ENCODE measurements around the gene BST1. TPM values are rescaled to one million over a fixed set of nuclear protein-coding genes. Genes with fewer than 3 reads are reported as not detected.

BST1 gene
- polyA plus RNA-seq, 1 of the 3 experiments (the other 2 are of a cell fraction) = 7.3 TPM

GRCh38 chr4:15690020-15690809 is 12.7 kb upstream of the BST1 start:
- Histone ChIP-seq H3K9ac (peak overlapping the region; percentile 60; the same call in 1 of the 2 replicates), H3K9me3 (no peaks in the 10 kb centered on the region), H3K9me2 (no peaks in the 10 kb centered on the region), H3K4me2 (peak overlapping the region; percentile 51), H3K4me3 (ENCODE audit: low read depth in 2 of 2, low read length in 1 of 2) (no peak overlapping the region), H3K27ac (ENCODE audit: low read depth in 2 of 2, low read length in 1 of 2) (peak overlapping the region; percentile 16 to 94; a peak in 3 of 4 replicates), H3K27me3 (ENCODE audit: insufficient read depth) (no peaks in the 10 kb centered on the region), H2AFZ (ENCODE audit: low read depth) (no peak overlapping the region), H3F3A (replicated peaks; ENCODE audit: insufficient read depth) (peaks cover 31% of the 10 kb centered on the region), H3K79me2 (ENCODE audit: insufficient read depth) (peaks cover 26% of the 10 kb centered on the region), H3K4me1 (ENCODE audit: control insufficient read depth in 1 of 2, insufficient read depth in 2 of 2, low read depth in 1 of 2, low read length in 1 of 2) (peaks cover 0 to 22% of the 10 kb centered on the region in 2 experiments; a peak in 3 of 4 replicates), H4K20me1 (ENCODE audit: insufficient read depth) (no peaks in the 10 kb centered on the region), H3K36me3 (replicated peaks in 1 of 2; ENCODE audit: control insufficient read depth in 1 of 2, insufficient read depth in 2 of 2, low read length in 1 of 2) (peaks cover 36 to 40% of the 10 kb centered on the region in 2 experiments)
- 30% methylated on average over 7 of the region's 7 CpGs for WGBS (ENCODE audit: low lambda C conversion rate)
- POLR2A ChIA-PET = no interaction called here
- no peak for DNase-seq
- CTCF ChIA-PET = interaction anchor here (1.6 kb wide), 1 partner anchor 312 kb away, joined by 3 read pairs; no protein-coding TSS in a partner anchor
- TF ChIP-seq CTCF (IDR thresholded peaks at IDR 0.05) = no peak
- no peak for TF ChIP-seq SIN3A (IDR thresholded peaks at IDR 0.05; ENCODE audit: borderline replicate concordance, low read depth, low read length)
- no peak for TF ChIP-seq RFX5 (IDR thresholded peaks at IDR 0.05; ENCODE audit: low read length)
- no peak for TF ChIP-seq RAD21 (IDR thresholded peaks at IDR 0.05; ENCODE audit: low read length)
- TF ChIP-seq TAF1 (IDR thresholded peaks at IDR 0.05; ENCODE audit: borderline replicate concordance, low read depth, low read length) = no peak
- no peak for TF ChIP-seq MXI1 (IDR thresholded peaks at IDR 0.05; ENCODE audit: low read depth, low read length)
- no peak for TF ChIP-seq YY1 (IDR thresholded peaks at IDR 0.05; ENCODE audit: low read depth)
- peak; percentile 76 for TF ChIP-seq TCF12 (IDR thresholded peaks at IDR 0.05)
- peak in 1 of 2 experiments; percentile 74; a peak in 2 of 4 replicates for TF ChIP-seq EP300 (IDR thresholded peaks at IDR 0.05; ENCODE audit: borderline replicate concordance in 1 of 2, low read depth in 1 of 2, low read length in 1 of 2)
- TF ChIP-seq ZBTB33 (IDR thresholded peaks at IDR 0.05; ENCODE audit: borderline replicate concordance, low read depth) = peak; percentile 52; the same call in 1 of the 2 replicates
- TF ChIP-seq RCOR1 (IDR thresholded peaks at IDR 0.05; ENCODE audit: low read length) = no peak
- TF ChIP-seq TEAD4 (IDR thresholded peaks at IDR 0.05; ENCODE audit: borderline replicate concordance, insufficient read depth) = peak; percentile 70; the same call in 1 of the 2 replicates
- no peak for TF ChIP-seq SMC3 (IDR thresholded peaks at IDR 0.05; ENCODE audit: low read depth, low read length)
- TF ChIP-seq NFIC (IDR thresholded peaks at IDR 0.05; ENCODE audit: borderline replicate concordance) = peak; percentile 55
- TF ChIP-seq JUND (IDR thresholded peaks at IDR 0.05) = peak; percentile 78
- no peak for TF ChIP-seq NRF1 (IDR thresholded peaks at IDR 0.05; ENCODE audit: low read depth, low read length)
- TF ChIP-seq CHD2 (IDR thresholded peaks at IDR 0.05; ENCODE audit: low read length, partially characterized antibody) = no peak
- no peak for TF ChIP-seq GATA2 (CRISPR knock-in tag; IDR thresholded peaks at IDR 0.05)
- peak; percentile 67 for TF ChIP-seq FOSL2 (IDR thresholded peaks at IDR 0.05; ENCODE audit: borderline replicate concordance, low read depth)
- no peak for TF ChIP-seq REST (IDR thresholded peaks at IDR 0.05; ENCODE audit: low read depth, low read length)
- TF ChIP-seq PBX3 (IDR thresholded peaks at IDR 0.05) = peak; percentile 67
- no peak for TF ChIP-seq GABPA (IDR thresholded peaks at IDR 0.05; ENCODE audit: low read depth)
- no peak for TF ChIP-seq MEF2A (IDR thresholded peaks at IDR 0.05; ENCODE audit: borderline replicate concordance, low read depth)
- TF ChIP-seq POLR2AphosphoS5 (IDR thresholded peaks at IDR 0.05; ENCODE audit: low read depth, low read length) = no peak; the same call in 1 of the 2 replicates

All from SK-N-SH (cell line).